Measurements from ENCODE around the gene PLCH1. TPM values are rescaled to one million over a fixed set of nuclear protein-coding genes. Genes with fewer than 3 reads are reported as not detected.

Gene PLCH1
- total and polyA plus RNA-seq, 12 donors: under 0.01 to 0.28 (median 0.10) TPM; not detected in 2

- Histone ChIP-seq H3K4me3 (no peak overlapping the region), H3K27me3 (no peaks in the 10 kb centered on the region), H3K9me3 (replicated peaks in 1 of 3) (no peaks in the 10 kb centered on the region), H3K36me3 (replicated peaks in 1 of 2) (no peaks in the 10 kb centered on the region), H3K27ac (no peak overlapping the region), H3K4me1 (replicated peaks in 1 of 2) (no peaks in the 10 kb centered on the region)
- TF ChIP-seq CTCF (IDR thresholded peaks at IDR 0.05): no peak
- no peak for TF ChIP-seq POLR2A (IDR thresholded peaks at IDR 0.05)
- DNase-seq: no peak
- 77 to 83% (median 80%) methylated on average over 12 of the region's 12 CpGs for WGBS, 4 donors
- intact Hi-C loops (cut with DNase I): no loop called here
Observed at GRCh38 chr3:155481089-155481488, 263.8 kb downstream of the PLCH1 start.

GRCh38 chr3:155465664-155466063, 279.2 kb downstream of the PLCH1 start:
- no peaks in the 10 kb centered on the region for H3K36me3 ChIP-seq (replicated peaks in 1 of 2)
- H3K4me3 ChIP-seq: no peak overlapping the region
- TF ChIP-seq POLR2A (IDR thresholded peaks at IDR 0.05): no peak
- TF ChIP-seq CTCF (IDR thresholded peaks at IDR 0.05): no peak
- H3K27me3 ChIP-seq: no peaks in the 10 kb centered on the region
- no peak overlapping the region for H3K27ac ChIP-seq
- DNase-seq: no peak
- intact Hi-C loops (cut with DNase I): no loop called here
- H3K9me3 ChIP-seq (replicated peaks in 1 of 3): no peaks in the 10 kb centered on the region
- no peaks in the 10 kb centered on the region for H3K4me1 ChIP-seq (replicated peaks in 1 of 2)
- WGBS, 4 donors: 64 to 83% (median 78%) methylated on average over 2 of the region's 2 CpGs

- WGBS, 4 donors: 70 to 90% (median 83%) methylated on average over 4 of the region's 4 CpGs
- intact Hi-C loops (cut with DNase I): no loop called here
- Histone ChIP-seq H3K27ac (no peak overlapping the region), H3K4me3 (no peak overlapping the region), H3K9me3 (replicated peaks in 1 of 3) (no peaks in the 10 kb centered on the region), H3K4me1 (replicated peaks in 1 of 2) (no peaks in the 10 kb centered on the region), H3K27me3 (no peaks in the 10 kb centered on the region), H3K36me3 (replicated peaks in 1 of 2) (no peaks in the 10 kb centered on the region)
- DNase-seq: no peak
- TF ChIP-seq POLR2A (IDR thresholded peaks at IDR 0.05) (no peak), CTCF (IDR thresholded peaks at IDR 0.05) (no peak)
Observed at GRCh38 chr3:155462672-155463071, 282.2 kb downstream of the PLCH1 start.

GRCh38 chr3:155457591-155457990, 287.3 kb downstream of the PLCH1 start:
- WGBS, 4 donors: 81 to 86% (median 83%) methylated on average over 3 to 4 of the region's 4 CpGs
- no peaks in the 10 kb centered on the region for H3K9me3 ChIP-seq (replicated peaks in 1 of 3)

More at GRCh38 chr3:155457591-155457990, 287.3 kb downstream of the PLCH1 start:
- intact Hi-C loops (cut with DNase I): no loop called here
- Histone ChIP-seq H3K36me3 (replicated peaks in 1 of 2) (no peaks in the 10 kb centered on the region), H3K4me1 (replicated peaks in 1 of 2) (no peaks in the 10 kb centered on the region), H3K27me3 (no peaks in the 10 kb centered on the region), H3K4me3 (no peak overlapping the region), H3K27ac (no peak overlapping the region)
- DNase-seq: no peak
- no peak for TF ChIP-seq POLR2A (IDR thresholded peaks at IDR 0.05)
- no peak for TF ChIP-seq CTCF (IDR thresholded peaks at IDR 0.05)

All from adrenal gland (tissue), 12 donors.